Mucosa of stomach (tissue), 1 donor: ENCODE results near the gene ADD1.
A peak's percentile ranks its signal among the peaks of the same experiment; 100 is the strongest.
"Not testable (repeated sequence)": the region's sequence is repeated elsewhere in the genome, so short reads cannot be mapped to it uniquely, and the experiment has no call there.

ENCODE experiments used
- H3K27me3 ChIP-seq: one replicate; pipeline ENCODE4 v1.7.0; 2013; ENCODE audit warnings: mild to moderate bottlenecking, low read length; ENCODE audit not compliant: control insufficient read depth, insufficient read depth
- H3K36me3 ChIP-seq: one replicate; pipeline ENCODE4 v1.7.0; 2013; ENCODE audit warnings: low read length; ENCODE audit not compliant: control insufficient read depth, insufficient read depth
- H3K4me1 ChIP-seq: one replicate; pipeline ENCODE4 v1.7.0; 2013; ENCODE audit warnings: mild to moderate bottlenecking, low read length; ENCODE audit not compliant: control insufficient read depth, insufficient read depth
- H3K4me3 ChIP-seq: one replicate; pipeline ENCODE4 v1.7.0; 2013; ENCODE audit warnings: low read length
- H3K9ac ChIP-seq: one replicate; pipeline ENCODE4 v1.7.0; 2013; ENCODE audit warnings: mild to moderate bottlenecking, low read length, moderate library complexity
- H3K9me3 ChIP-seq: one replicate; pipeline ENCODE4 v1.7.0; 2013; ENCODE audit warnings: mild to moderate bottlenecking, low read length, moderate library complexity; ENCODE audit not compliant: control insufficient read depth
- donor health status: Pancreatic carcinoma.

The ADD1 gene

GRCh38 chr4:2950221-2950989 lies 106.8 kb downstream of the ADD1 start:
- H3K4me3 ChIP-seq, result no peak overlapping the region
- no peak overlapping the region for H3K9ac ChIP-seq
- no peaks in the 10 kb centered on the region for H3K4me1 ChIP-seq
- H3K9me3 ChIP-seq, result no peaks in the 10 kb centered on the region
- no peaks in the 10 kb centered on the region for H3K27me3 ChIP-seq
- H3K36me3 ChIP-seq, result peaks cover 14% of the 10 kb centered on the region

- no peak overlapping the region for H3K4me3 ChIP-seq
- H3K36me3 ChIP-seq, result peaks cover 11% of the 10 kb centered on the region
Observed at GRCh38 chr4:2953496-2953895, 109.9 kb downstream of the ADD1 start.

GRCh38 chr4:2954358-2955185 lies 110.9 kb downstream of the ADD1 start:
- Histone ChIP-seq H3K36me3 (peaks cover 8% of the 10 kb centered on the region), H3K4me1 (no peaks in the 10 kb centered on the region), H3K9ac (no peak overlapping the region), H3K4me3 (no peak overlapping the region), H3K9me3 (no peaks in the 10 kb centered on the region), H3K27me3 (no peaks in the 10 kb centered on the region)

More at GRCh38 chr4:2953496-2953895, 109.9 kb downstream of the ADD1 start:
- Histone ChIP-seq H3K27me3 (no peaks in the 10 kb centered on the region), H3K9me3 (no peaks in the 10 kb centered on the region), H3K9ac (no peak overlapping the region), H3K4me1 (no peaks in the 10 kb centered on the region)

- not testable (repeated sequence) for H3K4me3 ChIP-seq, H3K27me3 ChIP-seq, H3K36me3 ChIP-seq, H3K9ac ChIP-seq, H3K4me1 ChIP-seq, H3K9me3 ChIP-seq
Observed at GRCh38 chr4:2955186-2956044, 111.8 kb downstream of the ADD1 start.

- H3K9me3 ChIP-seq, result no peaks in the 10 kb centered on the region
- no peaks in the 10 kb centered on the region for H3K27me3 ChIP-seq
- no peak overlapping the region for H3K4me3 ChIP-seq
- peaks cover 13% of the 10 kb centered on the region for H3K4me1 ChIP-seq
- H3K9ac ChIP-seq, result no peak overlapping the region
- peaks cover 4% of the 10 kb centered on the region for H3K36me3 ChIP-seq
Observed at GRCh38 chr4:2958446-2958845, 114.8 kb downstream of the ADD1 start.

- H3K4me1 ChIP-seq, result peaks cover 13% of the 10 kb centered on the region
- not testable (repeated sequence) for H3K9me3 ChIP-seq, H3K9ac ChIP-seq, H3K27me3 ChIP-seq, H3K4me3 ChIP-seq, H3K36me3 ChIP-seq
Observed at GRCh38 chr4:2960450-2960849, 116.8 kb downstream of the ADD1 start.

- H3K4me3 ChIP-seq, result no peak overlapping the region
- H3K9ac ChIP-seq, result peak overlapping the region; percentile 83
- H3K27me3 ChIP-seq, result no peaks in the 10 kb centered on the region
- no peaks in the 10 kb centered on the region for H3K36me3 ChIP-seq
- peaks cover 13% of the 10 kb centered on the region for H3K4me1 ChIP-seq
- H3K9me3 ChIP-seq, result no peaks in the 10 kb centered on the region
Observed at GRCh38 chr4:2961421-2961810, 117.8 kb downstream of the ADD1 start.

GRCh38 chr4:2961811-2962441 lies 118.3 kb downstream of the ADD1 start:
- no peaks in the 10 kb centered on the region for H3K27me3 ChIP-seq
- H3K4me3 ChIP-seq, result peak overlapping the region; percentile 67
- peak overlapping the region; percentile 83 for H3K9ac ChIP-seq
- H3K9me3 ChIP-seq, result no peaks in the 10 kb centered on the region
- no peaks in the 10 kb centered on the region for H3K36me3 ChIP-seq
- H3K4me1 ChIP-seq, result peaks cover 13% of the 10 kb centered on the region

GRCh38 chr4:2962614-2963174 lies 119.0 kb downstream of the ADD1 start:
- peaks cover 13% of the 10 kb centered on the region for H3K4me1 ChIP-seq
- H3K4me3 ChIP-seq, result peak overlapping the region; percentile 67
- peak overlapping the region; percentile 83 for H3K9ac ChIP-seq

GRCh38 chr4:2963175-2963965 lies 119.7 kb downstream of the ADD1 start, which contains the start of the genes GRK4 and NOP14:
GRK4 (plus strand) TSS chr4:2963571; CDS start chr4:2964071, 500 bp downstream.
NOP14 (minus strand) TSS chr4:2963406; CDS start chr4:2963319, 87 bp downstream.
- Histone ChIP-seq H3K4me3 (peak within 1 kb of the TSS; percentile 67), H3K36me3 (no peaks in the 10 kb centered on the region), H3K4me1 (peaks cover 13% of the 10 kb centered on the region), H3K9me3 (no peaks in the 10 kb centered on the region), H3K27me3 (no peaks in the 10 kb centered on the region), H3K9ac (peak within 1 kb of the TSS; percentile 83)

More at GRCh38 chr4:2962614-2963174, 119.0 kb downstream of the ADD1 start:
- H3K27me3 ChIP-seq, result no peaks in the 10 kb centered on the region
- H3K9me3 ChIP-seq, result no peaks in the 10 kb centered on the region
- H3K36me3 ChIP-seq, result no peaks in the 10 kb centered on the region
